DND-41 (cell line): Measurements from ENCODE around the gene UROD.

Source experiments
- ATAC-seq: fragments of 200-7000 bp; cut with Tn5 transposase; 3 replicates; pipeline ENCODE4 v1.9.1; 2021; ENCODE audit warnings: low read depth; ENCODE audit not compliant: insufficient read depth
- DNase-seq: peaks from one replicate; pipeline ENCODE4 v3.0.0-alpha.2; 2020
- H2AFZ ChIP-seq: 2 replicates; pipeline ENCODE4 v1.6.0; 2012; ENCODE audit warnings: low read depth, low read length
- H3K27ac ChIP-seq: 2 replicates; pipeline ENCODE4 v1.5.1; 2012; ENCODE audit warnings: low read length, inconsistent platforms
- H3K27me3 ChIP-seq: fragments of 200-600 bp; sonication (generic); 2 replicates; pipeline ENCODE4 v1.6.0; 2012; ENCODE audit warnings: low read length, mild to moderate bottlenecking, inconsistent platforms; ENCODE audit not compliant: insufficient read depth, poor library complexity
- H3K36me3 ChIP-seq: 2 replicates; pipeline ENCODE4 v1.5.1; 2012; ENCODE audit warnings: low read length, inconsistent platforms; ENCODE audit not compliant: insufficient read depth
- H3K4me1 ChIP-seq: 2 replicates; pipeline ENCODE4 v1.5.1; 2012; ENCODE audit warnings: mild to moderate bottlenecking, low read length; ENCODE audit not compliant: insufficient read depth
- H3K4me2 ChIP-seq: 2 replicates; pipeline ENCODE4 v1.6.0; 2012; ENCODE audit warnings: mild to moderate bottlenecking, moderate library complexity, low read length, inconsistent platforms; ENCODE audit not compliant: insufficient read depth
- H3K4me3 ChIP-seq, 2 experiments: fragments of 200-600 bp in 1 of 2; shearing (Covaris generic) in 1 of 2; 2 replicates each; pipeline ENCODE4 v1.5.1; 2012 to 2016; ENCODE audit warnings: inconsistent platforms in 2 of 2, low read length in 2 of 2, mild to moderate bottlenecking in 2 of 2, low read depth in 1 of 2, moderate library complexity in 1 of 2
- H3K79me2 ChIP-seq: 2 replicates; pipeline ENCODE4 v1.6.0; 2012; ENCODE audit warnings: low read length, inconsistent platforms; ENCODE audit not compliant: insufficient read depth
- H3K9ac ChIP-seq: 2 replicates; pipeline ENCODE4 v1.6.0; 2012; ENCODE audit warnings: low read depth, mild to moderate bottlenecking, inconsistent platforms, low read length, moderate library complexity
- H3K9me3 ChIP-seq: 2 replicates; pipeline ENCODE4 v1.5.1; 2012; ENCODE audit warnings: low read length, moderate library complexity, mild to moderate bottlenecking, inconsistent platforms; ENCODE audit not compliant: insufficient read depth, severe bottlenecking
- H4K20me1 ChIP-seq: 2 replicates; pipeline ENCODE4 v1.6.0; 2012; ENCODE audit warnings: low read length; ENCODE audit not compliant: insufficient read depth
- EZH2 ChIP-seq: IDR thresholded peaks from 3 replicates; pipeline ENCODE4 v1.6.1; 2012; ENCODE audit warnings: borderline replicate concordance, low read depth, mild to moderate bottlenecking, moderate library complexity, low read length, inconsistent platforms; ENCODE audit not compliant: severe bottlenecking
- TF ChIP-seq, protein P1 (sequence below): IDR thresholded peaks from 2 replicates; pipeline ENCODE4 v1.5.1; 2012; ENCODE audit warnings: borderline replicate concordance, low read length, moderate library complexity, mild to moderate bottlenecking; ENCODE audit not compliant: poor library complexity, severe bottlenecking; ENCODE audit errors: extremely low read depth

Gene UROD

DNA sequence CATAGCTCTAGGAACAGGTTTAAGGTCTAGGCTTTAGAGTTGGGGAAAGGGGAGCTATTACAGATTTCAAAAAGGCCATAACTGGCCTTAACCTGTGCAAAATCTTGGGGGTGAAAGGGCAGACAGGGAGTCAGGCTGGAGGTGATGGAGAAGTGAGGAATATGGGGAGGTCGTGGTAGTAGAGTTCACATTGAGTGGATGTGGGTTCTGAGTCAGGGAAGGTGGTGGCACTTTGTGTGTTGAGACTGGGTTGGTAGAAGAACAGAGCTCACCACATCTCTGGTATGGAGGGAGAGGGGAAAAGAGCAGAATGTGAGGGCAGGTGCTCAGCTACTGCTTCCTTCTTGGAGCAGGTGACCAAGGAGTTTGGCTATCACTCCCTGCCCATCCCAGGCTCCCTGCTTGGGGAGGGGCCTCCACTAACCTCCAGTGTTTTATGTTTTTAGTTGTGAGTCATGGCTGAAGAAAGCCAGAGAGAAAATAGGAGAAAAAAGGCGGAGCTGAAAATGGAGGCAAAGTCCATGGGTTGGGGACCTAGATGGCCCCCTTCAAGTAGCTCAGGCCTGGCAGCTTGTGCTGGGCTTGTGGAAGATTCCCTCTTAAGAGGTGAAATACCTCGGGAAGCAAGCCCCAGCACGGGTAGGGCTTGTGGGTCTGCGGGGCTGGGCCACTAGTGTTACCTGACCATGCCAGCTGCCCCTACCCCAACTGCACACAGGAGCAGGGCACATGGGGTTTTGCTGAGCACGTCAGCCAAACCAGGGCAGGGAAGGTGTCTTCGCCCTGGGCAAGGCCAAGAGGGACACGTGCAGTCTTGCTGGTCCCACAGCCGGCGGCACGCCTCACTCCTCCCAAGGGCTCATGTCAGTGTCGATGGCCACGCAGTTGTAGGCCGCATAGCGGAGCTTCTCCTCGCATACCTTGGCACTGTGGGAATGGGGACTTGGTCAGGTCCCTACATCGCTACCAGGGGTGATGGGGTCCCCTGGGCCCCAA lies 9.1 kb upstream of the UROD start:
- H2AFZ ChIP-seq, result no peak overlapping the region
- no peak for DNase-seq
- H3K4me1 ChIP-seq, result no peaks in the 10 kb centered on the region
- H3K27me3 ChIP-seq, result no peaks in the 10 kb centered on the region
- peaks cover 56% of the 10 kb centered on the region for H3K36me3 ChIP-seq
- no peak overlapping the region for H3K27ac ChIP-seq
- no peak for TF ChIP-seq EZH2
- TF ChIP-seq, protein P1, sequence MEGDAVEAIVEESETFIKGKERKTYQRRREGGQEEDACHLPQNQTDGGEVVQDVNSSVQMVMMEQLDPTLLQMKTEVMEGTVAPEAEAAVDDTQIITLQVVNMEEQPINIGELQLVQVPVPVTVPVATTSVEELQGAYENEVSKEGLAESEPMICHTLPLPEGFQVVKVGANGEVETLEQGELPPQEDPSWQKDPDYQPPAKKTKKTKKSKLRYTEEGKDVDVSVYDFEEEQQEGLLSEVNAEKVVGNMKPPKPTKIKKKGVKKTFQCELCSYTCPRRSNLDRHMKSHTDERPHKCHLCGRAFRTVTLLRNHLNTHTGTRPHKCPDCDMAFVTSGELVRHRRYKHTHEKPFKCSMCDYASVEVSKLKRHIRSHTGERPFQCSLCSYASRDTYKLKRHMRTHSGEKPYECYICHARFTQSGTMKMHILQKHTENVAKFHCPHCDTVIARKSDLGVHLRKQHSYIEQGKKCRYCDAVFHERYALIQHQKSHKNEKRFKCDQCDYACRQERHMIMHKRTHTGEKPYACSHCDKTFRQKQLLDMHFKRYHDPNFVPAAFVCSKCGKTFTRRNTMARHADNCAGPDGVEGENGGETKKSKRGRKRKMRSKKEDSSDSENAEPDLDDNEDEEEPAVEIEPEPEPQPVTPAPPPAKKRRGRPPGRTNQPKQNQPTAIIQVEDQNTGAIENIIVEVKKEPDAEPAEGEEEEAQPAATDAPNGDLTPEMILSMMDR, result no peak
- no peak overlapping the region for H3K4me2 ChIP-seq
- no peak overlapping the region for H3K4me3 ChIP-seq
- H3K9ac ChIP-seq, result no peak overlapping the region
- no peaks in the 10 kb centered on the region for H4K20me1 ChIP-seq
- H3K79me2 ChIP-seq, result no peaks in the 10 kb centered on the region
- no peak for ATAC-seq
- no peaks in the 10 kb centered on the region for H3K9me3 ChIP-seq

DNA sequence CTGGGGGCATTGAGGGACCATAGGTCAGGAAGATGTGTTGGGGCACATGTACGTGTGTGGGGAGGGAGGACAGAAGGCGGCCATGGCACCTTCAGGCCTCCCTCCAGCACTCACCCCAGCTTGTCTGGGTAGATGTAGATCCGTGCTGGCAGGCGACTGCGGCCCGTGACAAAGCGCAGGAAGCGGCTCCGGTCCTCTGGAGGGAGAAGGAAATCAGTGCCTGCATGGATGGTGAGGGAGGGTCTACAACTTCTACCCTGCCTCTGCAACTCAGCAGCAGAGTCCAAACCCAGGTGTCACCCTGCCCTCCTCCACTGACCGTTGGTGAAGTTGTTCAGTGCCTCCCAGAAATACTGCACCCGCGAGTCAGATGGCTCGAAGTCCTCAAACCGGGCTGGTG lies 8.3 kb upstream of the UROD start:
- DNase-seq, result no peak
- no peak overlapping the region for H3K9ac ChIP-seq
- H3K79me2 ChIP-seq, result no peaks in the 10 kb centered on the region
- no peak overlapping the region for H2AFZ ChIP-seq
- no peaks in the 10 kb centered on the region for H3K4me1 ChIP-seq
- H3K4me2 ChIP-seq, result no peak overlapping the region
- TF ChIP-seq EZH2, result no peak
- TF ChIP-seq, protein P1, result no peak
- H3K27me3 ChIP-seq, result no peaks in the 10 kb centered on the region
- peaks cover 64% of the 10 kb centered on the region for H3K36me3 ChIP-seq
- no peak overlapping the region for H3K4me3 ChIP-seq
- H4K20me1 ChIP-seq, result no peaks in the 10 kb centered on the region; the same call in 1 of the 2 replicates
- ATAC-seq, result no peak
- no peaks in the 10 kb centered on the region for H3K9me3 ChIP-seq
- no peak overlapping the region for H3K27ac ChIP-seq

DNA sequence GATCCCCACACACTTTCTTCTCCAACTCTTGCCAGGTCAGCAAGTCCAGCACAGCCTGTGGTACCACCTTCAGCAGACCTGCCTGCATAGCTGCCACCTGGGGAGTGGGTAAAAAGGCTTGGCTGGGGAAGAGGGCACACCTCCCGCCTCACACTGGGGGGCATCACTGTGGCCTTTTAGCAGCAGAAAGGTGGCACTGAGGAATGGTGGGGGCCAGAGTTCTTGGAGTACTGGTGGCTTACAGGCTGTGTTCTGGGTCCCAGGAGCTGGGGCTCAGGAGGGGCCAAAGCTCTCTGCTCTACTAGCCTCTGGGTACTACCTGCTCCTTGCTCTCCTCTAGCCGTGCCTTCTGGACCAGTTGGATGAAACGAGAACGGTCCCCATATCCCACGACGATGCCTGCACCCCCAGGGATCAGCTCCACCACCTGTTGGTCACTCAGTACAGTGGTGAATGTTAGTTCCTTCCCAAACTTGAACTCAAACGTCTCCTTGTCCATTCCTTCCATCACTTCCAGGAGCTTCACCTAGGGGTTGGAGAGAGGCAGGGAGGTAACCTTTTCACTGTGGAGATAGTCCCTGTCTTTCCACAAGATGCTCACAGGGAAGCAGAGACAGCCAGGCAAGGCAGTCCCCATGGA lies 7.7 kb upstream of the UROD start:
- Histone ChIP-seq H3K4me3 (no peak overlapping the region), H3K9ac (no peak overlapping the region), H3K36me3 (peaks cover 71% of the 10 kb centered on the region), H3K4me2 (no peak overlapping the region), H3K79me2 (no peaks in the 10 kb centered on the region), H3K27me3 (no peaks in the 10 kb centered on the region), H3K4me1 (peaks cover under 1% of the 10 kb centered on the region; the same call in 1 of the 2 replicates), H4K20me1 (no peaks in the 10 kb centered on the region; the same call in 1 of the 2 replicates), H2AFZ (no peak overlapping the region), H3K9me3 (no peaks in the 10 kb centered on the region), H3K27ac (no peak overlapping the region)
- no peak for ATAC-seq
- DNase-seq, result no peak
- TF ChIP-seq EZH2, result no peak
- TF ChIP-seq, protein P1, result no peak
